TTC549 (cell line): ENCODE data around the gene PCDH9.

Experiments used
- FAIRE-seq: peaks from 2 replicates; lab custom pipeline; 2012; peaks lifted over from hg19 to GRCh38; lab: Jason Lieb, UNC

The PCDH9 gene

DNA sequence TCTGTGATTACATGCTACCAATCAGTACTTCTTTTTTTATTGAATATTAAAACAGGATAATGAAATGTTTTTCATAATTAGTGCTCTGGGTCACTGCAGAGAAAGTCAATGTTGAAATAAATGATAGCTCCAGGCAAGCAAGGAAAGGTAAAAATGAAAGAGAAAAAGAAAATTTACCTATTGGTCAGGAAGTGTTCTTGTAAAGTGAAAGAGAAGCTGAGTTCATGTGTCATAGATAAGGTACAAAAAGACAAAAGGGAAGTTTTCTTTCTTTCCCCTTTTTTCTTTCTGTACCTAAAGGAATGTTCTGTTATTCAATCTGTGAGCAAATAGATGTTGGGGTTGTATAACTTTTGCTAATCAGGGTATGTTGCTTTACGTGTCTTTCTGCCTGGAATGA lies 197.0 kb downstream of the PCDH9 start:
- FAIRE-seq = no peak

DNA sequence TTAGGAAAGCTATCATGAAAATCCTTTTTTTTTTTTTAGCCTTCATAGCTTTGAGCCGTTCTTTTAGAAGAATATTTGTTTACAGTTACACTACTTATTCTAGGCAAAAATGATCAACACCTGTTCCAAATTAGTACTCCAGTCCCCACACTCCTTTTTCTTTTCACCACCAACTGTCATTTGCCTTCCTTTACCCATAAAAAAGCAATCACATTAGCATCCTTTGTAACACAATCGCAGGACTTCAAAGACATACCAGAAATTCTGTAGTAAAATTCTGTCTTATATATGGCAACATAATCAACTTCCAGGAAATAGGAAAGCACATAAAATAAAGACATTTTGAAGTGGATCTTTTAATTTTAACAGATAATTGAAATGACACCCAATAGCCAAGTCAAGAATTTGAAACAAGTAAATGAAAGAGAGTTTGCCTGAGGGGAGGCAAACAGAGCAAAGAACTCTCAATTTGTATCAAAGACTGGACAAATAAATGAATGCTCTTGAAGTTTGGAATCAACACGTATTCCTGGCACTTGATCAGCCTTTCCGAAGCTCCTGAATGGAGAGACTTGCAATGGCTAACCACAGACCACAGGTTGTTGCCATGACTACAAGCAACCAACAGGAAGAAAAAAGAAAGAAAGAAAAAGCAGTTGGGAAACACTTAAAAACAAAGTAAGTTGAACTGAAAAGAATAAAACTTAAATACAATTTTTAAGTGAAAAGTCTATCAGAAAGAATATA lies 206.8 kb downstream of the PCDH9 start:
- no peak for FAIRE-seq

DNA sequence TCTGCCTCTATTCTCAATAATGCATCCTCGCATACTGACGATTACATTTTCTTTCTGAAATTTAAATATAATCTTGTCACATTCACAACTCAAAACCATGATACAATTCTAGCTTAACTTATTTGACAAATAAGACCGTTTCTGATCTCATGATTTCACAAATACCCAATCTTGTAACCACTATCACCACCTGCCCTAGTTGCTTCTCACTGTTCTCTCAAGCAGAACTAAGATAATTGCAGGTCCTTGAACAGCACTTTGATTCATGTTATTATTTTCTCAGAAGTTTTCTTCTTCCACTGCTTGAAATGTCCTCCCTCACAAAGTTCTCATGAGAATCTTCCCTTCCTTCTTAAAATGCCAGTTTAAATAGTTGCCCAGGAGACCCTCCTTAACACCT lies 211.4 kb downstream of the PCDH9 start:
- FAIRE-seq = no peak

DNA sequence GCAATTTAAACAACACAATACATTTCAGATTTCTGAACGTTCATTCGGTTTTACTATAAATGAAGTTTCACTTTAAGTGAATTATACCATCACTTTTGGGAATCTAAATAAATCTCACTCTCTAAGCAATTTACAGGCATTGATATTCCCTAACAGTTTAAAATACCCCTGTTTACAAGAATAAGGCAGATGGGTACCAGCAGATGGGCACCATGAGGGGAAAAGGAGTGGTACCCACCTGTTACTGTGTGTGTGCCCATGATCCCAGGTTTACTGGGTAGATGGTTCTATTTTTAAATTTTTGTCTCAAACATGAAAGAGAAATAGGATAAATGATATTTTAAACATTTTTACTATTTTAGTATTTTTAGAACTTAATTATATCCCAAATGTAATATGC lies 212.9 kb downstream of the PCDH9 start:
- FAIRE-seq = no peak

DNA sequence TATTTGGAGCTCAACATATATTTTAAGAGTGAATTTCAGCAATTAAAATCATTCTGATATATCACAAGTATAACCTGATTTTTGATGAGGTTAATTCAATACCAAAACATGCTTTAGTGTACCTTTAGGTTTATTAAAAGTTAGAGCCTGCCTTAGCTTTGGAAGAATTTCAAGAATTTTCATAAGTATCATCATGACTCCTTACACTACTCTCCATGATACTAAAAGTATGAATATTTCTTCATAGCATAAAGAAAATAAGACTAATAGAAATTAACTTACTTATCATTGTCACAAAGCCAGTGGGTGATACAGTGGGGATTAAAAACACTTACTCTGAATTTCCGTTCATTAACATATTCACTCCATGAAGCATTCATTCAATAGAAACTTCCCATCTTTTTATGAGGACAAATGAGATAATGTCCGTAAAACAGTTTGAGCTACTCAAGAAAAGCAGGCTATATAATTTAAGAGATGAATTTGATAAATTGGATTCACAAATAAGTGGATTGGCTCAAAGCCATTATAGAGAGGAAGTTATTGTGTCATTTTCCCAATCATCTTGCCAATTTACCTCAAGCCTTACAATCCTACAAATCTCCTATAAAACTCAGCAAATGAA lies 214.0 kb downstream of the PCDH9 start:
- no peak for FAIRE-seq

DNA sequence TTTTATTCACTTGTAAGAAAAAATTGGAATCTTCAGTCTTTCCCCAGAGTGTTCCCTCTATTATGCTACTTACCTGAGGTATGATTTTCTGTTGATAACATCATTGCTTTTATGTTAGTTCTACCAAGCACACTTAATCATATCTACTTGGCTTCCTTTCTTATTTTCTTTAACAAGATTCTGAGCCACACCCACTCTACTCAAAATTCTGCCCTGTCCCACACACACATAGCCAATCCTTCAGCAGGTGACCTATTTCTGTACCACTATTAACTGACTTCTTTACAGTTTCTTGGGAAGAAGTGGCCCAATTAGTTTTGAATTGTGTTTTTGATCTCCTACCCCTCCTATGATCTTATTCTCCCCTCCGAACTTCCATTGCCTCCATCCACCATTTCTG lies 215.7 kb downstream of the PCDH9 start:
- FAIRE-seq = no peak

DNA sequence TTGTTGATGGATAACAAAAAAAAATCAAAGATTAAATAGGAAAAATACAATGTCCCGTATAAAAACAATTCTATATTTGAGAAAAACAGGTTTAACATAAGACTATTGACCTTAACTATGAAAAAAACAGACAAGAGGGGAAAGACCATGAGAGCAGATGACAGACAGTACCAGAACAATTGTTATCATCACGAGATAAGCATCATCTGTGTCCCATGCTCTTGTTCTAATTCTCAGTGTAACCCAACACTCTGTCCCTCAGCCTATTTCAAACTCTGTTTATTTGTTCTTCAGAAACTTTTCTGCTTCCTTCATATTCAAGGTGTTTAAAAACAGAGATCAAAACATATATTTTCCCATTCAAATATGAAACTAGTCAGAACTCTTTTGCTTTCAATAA lies 216.4 kb downstream of the PCDH9 start:
- FAIRE-seq = no peak

DNA sequence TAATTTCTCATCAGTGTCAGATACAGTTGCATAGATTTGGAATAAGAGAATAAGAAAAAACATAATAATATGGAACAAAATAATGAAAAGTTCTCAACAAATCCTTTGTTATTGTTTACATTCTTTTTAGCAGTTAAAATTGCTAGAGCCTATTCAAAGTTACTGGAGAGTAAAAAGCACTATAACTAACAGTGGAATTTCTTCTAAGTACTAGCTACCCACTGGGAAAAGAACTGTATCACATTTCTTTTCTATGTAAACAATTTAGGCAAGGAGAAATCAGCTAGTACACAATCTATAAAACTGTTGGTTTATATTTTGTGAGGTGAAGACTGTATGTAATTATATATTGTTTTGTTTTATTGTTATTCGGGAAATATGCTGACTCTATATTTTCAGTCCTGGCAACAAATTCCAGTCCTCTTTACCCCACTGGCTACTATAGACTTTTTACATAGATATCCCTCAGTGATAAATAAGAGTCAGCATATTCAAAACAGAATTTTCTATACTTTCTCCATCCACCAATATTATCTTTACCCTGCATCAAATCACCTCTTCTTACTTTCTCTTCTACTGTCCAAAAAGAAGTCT lies 222.0 kb downstream of the PCDH9 start:
- FAIRE-seq = no peak

DNA sequence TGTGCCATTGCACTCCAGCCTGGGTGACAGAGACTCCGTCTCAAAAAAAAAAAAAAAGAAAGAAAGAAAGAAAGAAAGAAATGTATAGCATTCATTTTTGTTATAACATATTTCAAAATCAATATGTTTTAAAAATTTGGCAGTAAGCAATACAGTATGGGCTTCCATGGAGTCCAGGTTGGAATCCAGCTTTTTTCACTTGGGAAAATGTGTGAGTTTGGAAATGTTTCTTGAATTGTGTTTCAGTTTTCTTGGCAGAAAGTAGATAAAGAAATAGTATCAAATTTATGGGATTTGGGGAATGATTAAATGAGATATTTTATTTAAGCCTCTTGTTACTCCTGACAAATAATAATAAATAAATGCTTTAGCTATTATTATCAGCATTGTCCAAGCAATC lies 225.6 kb downstream of the PCDH9 start:
- no peak for FAIRE-seq

DNA sequence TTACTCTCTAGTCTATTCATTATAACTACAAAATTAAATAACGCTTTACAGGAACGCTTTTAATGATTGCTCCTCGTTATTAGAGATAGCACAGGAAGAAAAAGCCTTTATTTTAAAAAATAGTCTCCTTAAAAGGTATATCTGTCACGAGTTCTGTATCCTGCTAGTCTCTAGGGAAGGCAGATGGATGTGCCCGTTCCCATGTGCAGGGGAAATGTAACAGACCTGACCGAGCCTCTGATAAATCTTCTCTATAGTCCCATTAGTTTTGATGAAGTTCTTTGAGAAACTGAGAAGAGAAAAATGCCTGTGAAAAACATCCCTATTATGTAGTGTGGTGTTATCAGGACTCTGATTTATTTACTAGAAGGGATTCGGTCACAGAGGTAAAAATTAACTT lies 226.4 kb downstream of the PCDH9 start:
- no peak for FAIRE-seq

DNA sequence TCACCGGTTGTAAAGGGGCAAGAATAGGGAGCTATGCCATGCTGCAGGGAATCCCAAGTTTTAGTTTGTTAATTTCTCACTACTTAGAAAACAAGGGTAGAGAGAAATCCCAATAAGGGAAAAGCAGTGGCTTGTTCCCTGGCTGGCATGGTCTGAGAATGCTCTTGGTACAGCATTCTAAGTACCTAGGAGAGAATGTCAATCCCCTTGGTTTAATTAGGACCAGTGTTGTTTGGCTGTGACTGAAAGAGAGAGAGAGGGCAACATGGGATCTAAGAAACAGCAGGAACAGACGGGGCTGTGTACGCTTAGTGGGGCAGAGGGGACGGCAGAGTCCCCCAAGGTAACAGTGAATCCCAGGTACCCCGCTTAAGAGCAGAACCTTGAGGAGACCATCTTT lies 228.8 kb downstream of the PCDH9 start:
- no peak for FAIRE-seq

DNA sequence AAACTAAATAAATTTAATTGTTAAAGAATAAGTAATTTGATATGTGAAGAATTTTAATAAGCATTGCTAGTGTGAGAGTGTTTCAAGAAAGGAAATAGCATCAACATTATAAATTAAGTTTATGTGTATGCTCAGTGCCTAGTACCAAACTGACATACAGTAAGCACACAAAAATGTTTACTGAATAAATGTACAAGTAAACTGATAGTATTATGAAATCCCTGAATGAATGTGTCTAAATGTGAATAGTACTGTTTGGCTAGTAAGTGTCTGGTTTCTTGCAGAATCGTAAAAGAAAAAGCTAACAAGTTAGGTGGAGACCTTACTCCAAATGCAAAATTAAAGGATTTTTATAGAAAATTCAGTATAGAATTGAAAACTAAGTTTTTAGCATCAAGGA lies 233.6 kb downstream of the PCDH9 start:
- FAIRE-seq = no peak

DNA sequence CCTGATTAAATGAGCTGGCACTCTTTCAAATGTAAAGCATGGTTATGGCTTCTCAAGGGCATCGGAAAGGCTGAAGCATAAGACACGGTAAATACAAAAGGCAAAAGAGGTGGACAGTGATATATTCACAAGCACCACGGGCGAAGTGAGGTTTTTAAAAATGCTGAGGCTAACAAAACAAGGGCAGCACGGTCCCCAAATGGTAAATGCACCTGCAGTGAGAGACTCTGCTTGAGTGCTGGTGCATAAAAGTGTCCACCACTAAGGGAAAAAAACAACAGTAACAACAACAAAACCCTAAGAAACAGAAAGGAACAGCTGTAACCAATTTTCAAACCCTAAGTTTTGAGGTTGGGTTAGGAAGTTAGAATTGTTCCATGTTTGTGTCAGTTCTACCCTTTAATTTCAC lies 234.9 kb downstream of the PCDH9 start:
- FAIRE-seq = no peak

DNA sequence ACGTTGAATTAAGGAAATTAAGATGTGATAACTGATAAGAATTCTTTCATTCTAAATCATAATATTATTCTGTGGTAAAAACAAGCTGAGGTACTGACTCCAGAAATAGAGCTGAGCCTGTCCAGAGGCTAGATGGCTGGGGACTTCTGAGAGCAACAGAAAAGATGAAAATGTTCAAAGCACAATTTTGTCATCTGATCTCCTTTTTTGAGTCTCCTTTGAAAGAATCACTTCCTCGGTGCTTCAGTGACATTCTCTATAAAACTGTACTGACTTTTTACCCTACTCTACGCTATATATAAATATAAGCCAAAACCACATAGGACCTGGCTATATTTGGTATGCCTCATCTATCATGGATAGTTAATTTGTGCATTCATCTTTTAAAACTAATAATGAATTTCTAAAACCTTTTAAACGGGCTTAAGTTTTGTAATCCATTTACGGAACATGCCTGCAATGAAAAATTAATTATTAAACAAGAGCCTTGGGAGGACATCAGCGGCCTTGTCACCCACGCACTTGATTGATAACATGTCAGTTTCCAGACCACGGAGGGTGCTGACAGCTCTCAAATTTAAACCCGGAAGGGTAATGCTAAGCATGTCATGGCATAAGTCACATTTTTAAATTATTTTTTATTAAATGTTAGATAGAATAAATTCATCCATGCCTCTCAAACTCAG lies 235.5 kb downstream of the PCDH9 start:
- FAIRE-seq = no peak

DNA sequence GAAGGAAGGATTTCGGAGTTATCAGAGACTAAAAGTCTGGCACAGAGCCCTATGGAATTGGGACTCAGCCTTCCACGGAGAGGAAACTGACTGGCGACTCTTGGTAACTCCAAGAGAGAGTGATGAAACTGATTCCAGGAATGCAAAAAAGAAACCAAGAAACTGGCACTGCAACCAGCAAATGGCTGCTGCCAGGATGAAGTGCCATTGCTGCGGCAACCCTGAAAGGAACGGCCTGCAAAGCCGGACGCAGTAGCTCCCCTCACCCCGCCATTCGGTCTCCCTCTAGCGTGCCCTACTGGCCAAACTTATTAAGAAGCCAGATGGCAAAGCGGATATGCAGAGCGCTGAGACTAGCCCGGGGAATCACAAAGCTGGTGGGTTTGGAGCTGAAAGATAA lies 236.0 kb downstream of the PCDH9 start:
- FAIRE-seq = no peak

DNA sequence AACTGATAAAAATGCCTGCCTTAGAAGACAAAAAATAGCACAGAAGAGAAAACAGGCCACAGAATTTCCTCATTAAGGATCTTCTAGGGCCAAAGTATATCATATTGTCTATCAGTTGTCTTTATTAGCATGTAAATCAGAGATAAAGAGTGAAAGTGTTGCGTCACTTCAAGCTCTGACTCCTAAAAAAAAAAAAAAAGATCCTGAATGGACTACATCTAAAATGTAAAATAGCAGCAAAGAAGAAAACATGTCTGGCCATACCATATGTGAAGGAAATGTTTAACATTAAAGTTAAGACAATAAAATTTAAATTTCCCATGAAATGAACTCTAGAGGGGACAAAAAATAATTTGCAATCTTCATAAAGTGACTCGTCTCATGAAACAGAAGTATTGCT lies 237.4 kb downstream of the PCDH9 start:
- no peak for FAIRE-seq

DNA sequence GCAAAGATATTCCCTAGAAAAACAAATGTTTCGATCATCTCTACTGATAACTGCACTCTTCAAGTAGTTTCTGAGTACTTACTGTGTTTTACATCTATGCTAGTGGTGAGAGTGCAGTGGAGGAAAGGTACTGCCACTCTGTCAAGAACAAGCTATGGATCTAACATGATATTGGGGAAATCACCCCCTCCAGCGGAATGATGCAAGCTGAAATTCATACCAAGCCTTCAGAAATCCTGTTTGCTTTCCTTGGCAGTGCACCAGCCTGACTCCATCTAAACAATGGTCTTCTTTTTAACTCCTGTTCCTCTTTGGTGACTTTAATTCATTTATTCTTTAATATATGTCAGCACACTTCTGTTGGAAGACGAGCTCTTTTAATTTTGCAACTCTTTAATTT lies 238.0 kb downstream of the PCDH9 start:
- no peak for FAIRE-seq

DNA sequence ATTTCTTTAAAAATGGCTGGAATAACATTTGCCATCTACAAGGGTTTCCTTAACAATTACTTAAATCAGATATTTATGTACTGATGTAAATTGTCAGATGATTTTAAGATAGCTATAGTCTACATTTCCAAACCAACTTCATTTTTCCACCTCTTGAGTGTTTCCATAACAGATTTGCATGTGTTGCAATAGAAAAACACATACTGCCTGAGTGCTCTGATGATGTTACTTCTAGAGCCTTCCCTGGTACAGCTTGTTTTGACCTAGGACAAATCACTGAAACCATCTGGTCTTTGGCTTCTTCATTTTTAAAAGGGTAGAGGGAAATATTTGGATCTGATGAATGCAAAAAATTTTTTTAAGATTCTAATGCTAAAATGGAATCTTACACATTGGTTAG lies 245.9 kb downstream of the PCDH9 start:
- FAIRE-seq = no peak

DNA sequence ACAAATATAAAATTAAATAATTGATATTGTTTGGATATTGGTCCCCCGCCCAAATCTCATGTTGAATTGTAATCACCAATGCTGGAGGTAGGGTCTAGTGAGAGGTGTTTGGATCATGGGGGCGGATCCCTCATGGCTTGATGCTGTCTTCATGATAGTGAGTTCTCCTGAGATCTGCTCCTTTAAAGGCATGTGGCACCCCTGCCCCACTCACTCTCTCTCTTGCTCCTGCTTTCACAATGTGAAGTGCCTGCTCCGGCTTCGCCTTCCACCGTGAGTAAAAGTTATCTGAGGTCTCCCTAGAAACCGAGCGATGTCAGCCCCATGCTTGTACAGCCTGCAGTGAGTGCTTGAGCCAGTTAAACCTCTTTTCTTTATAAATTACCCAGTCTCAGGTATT lies 248.2 kb downstream of the PCDH9 start:
- no peak for FAIRE-seq

DNA sequence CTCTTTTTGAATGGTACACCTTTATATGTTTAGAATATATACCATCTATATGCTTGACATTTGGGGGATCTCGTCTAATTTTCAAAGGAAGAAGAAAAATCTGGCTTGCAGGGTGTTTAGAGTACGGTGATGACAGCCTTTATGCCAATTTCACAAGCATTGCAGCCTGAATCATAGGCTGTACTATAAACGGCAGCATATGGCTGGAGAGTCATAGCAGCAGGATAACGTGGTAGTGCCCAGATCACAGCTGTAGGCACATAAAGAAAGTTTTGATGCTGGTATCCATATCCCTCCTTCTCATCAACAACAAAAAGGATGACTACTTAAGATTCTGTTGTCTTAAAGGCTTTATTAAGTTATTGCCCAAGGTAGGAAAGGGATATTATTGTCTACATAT lies 253.0 kb downstream of the PCDH9 start:
- no peak for FAIRE-seq

DNA sequence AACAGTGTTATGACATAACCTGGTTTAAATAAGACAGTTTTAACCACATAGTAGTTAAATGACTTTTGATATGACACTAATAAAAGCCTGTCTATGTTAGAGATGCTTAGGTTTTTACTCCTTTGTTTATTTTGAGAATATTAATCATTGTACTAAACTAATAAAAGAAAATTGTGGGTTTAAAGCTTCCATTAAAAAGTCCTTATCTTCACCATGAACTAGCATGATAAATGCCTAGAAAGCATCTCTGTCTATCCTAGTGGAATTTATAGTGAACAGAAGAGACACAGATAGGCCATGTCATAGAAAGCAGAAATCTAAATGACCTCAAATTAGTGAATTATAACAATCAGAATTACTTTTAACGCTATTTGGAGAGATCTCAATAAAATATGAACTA lies 255.2 kb downstream of the PCDH9 start:
- FAIRE-seq = no peak

DNA sequence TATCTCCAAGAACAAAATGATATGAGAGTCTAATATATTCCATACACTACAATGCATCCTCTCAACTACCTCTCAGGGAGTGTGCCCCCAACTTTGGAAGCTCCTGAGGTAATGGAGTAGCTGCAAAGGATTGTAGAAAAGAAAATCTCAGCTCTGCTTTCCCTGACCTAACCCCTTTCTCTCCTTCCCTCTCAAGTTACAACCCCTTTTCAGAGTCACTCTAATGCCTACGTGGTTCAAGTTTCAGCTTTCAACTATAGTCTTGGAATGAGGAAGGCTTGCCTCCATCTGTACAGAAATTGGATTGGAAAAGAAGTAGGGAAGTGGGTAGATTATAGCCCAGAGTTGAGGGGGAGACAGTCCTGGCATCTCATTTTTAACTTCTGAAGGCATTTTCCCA lies 256.0 kb downstream of the PCDH9 start:
- FAIRE-seq = no peak

DNA sequence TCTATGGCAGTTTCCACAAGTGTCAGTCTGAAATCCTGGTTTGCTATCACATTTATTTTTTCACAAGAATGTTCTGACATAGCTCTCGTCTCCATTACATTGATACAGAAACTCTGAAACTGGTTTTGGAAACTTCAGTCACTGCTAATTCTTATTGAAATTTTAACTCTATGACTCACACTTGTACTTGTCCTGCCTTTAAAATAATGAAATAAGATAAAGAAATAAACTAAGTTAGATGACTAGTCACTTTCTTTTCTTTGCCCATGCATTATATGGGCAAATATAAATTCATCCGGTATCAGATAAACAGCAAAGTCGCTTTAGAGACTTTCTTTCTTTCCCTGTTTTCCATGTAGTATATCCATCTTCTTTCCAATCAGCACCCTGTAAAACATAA lies 257.5 kb downstream of the PCDH9 start:
- no peak for FAIRE-seq
